Measurements from ENCODE around the gene PRPF6. TPM values are rescaled to one million over a fixed set of nuclear protein-coding genes. Genes with fewer than 3 reads are reported as not detected.
A peak's percentile ranks its signal among the peaks of the same experiment; 100 is the strongest.

Gene PRPF6
- total RNA-seq, 1 donor, result 55.4 TPM

DNA sequence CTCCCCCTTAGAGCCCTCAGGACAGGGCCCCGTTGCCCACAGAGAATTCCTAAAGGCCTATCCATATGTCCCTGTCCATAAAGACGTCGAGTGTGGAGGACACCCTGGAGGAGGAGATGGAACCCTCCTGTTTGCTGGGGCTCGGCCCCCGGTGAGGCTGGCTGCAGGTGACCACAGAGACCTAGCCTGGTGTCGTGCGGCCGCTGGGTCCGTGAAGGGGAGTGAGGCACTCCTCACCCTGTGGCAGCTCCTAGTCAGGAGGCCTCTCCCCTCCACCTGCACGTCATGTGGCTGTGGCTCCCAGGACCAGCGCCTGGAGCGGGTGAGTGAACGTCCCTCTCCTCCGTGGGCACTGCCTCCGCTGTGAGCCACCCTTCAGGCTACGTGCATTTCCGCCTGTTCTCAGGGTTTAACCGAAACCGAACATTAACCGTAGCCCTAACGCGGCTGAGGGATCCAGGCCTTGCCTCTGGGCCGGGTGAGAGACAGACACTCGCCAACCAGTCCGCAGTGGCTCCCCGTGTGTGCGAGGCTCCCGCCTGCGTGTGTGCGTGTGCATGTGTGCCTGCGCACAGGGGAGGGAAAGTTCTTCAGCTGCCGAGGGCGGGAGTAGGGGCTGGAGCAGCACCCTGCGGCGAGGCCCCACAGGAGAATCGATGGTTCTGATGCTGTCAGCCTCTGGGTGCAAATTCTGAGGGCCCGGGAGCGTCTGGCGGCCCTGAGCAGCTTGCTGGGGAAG, 76.1 kb downstream of the PRPF6 start:
- TF ChIP-seq, protein P1, sequence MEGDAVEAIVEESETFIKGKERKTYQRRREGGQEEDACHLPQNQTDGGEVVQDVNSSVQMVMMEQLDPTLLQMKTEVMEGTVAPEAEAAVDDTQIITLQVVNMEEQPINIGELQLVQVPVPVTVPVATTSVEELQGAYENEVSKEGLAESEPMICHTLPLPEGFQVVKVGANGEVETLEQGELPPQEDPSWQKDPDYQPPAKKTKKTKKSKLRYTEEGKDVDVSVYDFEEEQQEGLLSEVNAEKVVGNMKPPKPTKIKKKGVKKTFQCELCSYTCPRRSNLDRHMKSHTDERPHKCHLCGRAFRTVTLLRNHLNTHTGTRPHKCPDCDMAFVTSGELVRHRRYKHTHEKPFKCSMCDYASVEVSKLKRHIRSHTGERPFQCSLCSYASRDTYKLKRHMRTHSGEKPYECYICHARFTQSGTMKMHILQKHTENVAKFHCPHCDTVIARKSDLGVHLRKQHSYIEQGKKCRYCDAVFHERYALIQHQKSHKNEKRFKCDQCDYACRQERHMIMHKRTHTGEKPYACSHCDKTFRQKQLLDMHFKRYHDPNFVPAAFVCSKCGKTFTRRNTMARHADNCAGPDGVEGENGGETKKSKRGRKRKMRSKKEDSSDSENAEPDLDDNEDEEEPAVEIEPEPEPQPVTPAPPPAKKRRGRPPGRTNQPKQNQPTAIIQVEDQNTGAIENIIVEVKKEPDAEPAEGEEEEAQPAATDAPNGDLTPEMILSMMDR (IDR thresholded peaks at IDR 0.05; ENCODE audit: insufficient read depth, low read length), result no peak
- H3K4me3 ChIP-seq (ENCODE audit: low read depth, low read length), result no peak overlapping the region
- DNase-seq (ENCODE audit: low read depth), result no peak

DNA sequence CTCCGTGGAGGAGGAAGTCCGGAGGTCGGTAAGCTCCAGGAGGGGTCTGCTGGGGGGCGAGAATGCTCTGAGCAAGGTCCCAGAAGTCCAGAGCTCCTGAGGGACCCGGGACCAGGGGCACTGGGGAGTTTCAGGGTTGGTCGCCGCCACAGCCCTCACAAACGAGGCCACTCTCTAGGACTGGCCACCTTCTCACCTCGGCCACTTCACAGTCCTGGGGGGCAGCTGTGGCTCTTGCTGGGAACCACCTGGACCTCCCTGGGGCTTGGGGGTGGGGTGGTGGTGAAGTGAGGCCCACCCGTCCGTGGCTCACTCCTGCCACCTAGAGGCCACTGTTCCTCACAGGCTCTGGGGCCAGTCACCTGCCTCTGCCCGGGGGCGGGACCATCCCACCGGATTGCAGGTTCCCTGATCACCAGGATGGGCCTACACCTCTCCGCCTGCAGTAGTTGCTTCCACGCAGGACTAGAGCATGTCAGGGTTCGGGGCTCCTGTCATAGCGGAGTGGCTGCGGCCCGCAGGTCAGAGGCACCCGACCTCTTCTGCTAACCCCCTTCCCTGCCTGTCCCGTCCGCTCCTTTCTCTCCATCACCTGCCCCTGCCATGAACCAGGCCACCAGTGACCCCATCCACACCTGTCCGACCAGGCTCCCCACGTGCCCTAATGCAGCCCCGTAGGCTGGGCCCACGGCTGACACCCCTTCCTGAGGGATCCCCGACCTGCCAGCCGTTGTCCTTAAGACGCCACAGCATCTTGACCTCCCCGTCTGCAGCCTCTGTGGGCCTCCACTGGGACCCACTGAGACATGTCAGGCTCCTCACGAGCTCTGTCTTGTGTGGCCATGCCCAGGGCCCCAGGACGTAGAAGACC, 76.9 kb downstream of the PRPF6 start:
- DNase-seq (ENCODE audit: low read depth), result peak; percentile 59

DNA sequence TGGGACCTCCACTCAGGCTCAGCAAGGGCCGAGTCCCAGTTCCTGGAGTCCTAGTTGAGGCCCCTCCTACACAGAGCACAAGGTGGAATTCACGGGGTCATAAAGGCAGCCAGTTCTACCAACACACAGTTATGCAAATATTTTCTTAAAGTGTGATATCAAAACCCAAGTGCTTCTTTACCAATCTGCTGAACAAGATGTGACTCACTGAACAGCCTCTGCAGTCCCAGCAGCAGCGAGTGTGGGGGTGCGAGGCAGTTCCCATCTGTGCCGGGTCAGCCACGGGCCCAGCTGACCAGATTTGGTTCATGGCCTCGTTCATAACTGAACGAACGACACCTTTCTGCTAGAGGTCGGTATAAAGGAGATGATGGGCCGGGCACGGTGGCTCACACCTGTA, 77.6 kb downstream of the PRPF6 start:
- H3K4me3 ChIP-seq (ENCODE audit: low read depth, low read length), result no peak overlapping the region
- TF ChIP-seq, protein P1 (IDR thresholded peaks at IDR 0.05; ENCODE audit: insufficient read depth, low read length), result no peak
- DNase-seq (ENCODE audit: low read depth), result no peak

More for the DNA sequence above, 76.9 kb downstream of the PRPF6 start:
- TF ChIP-seq, protein P1 (IDR thresholded peaks at IDR 0.05; ENCODE audit: insufficient read depth, low read length), result peak; percentile 93
- H3K4me3 ChIP-seq (ENCODE audit: low read depth, low read length), result no peak overlapping the region

DNA sequence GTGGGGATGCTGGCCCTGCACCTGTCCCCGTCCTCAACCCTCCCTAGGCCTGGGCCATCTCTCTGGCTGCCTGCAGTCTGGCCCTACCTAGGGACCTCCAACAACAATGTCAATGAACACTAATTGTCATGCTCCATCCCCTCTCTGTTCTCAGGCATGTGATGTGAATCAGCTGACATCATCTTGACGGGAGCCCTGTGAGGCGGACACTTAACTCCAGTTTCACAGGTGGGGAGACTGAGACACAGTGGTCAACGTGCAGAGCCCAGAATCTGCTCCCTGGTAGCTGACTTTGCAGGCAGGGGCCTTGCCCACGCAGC, 81.3 kb downstream of the PRPF6 start:
- peak overlapping the region; percentile 74 for H3K4me3 ChIP-seq (ENCODE audit: low read depth, low read length)
- TF ChIP-seq, protein P1 (IDR thresholded peaks at IDR 0.05; ENCODE audit: insufficient read depth, low read length), result no peak
- DNase-seq (ENCODE audit: low read depth), result no peak

DNA sequence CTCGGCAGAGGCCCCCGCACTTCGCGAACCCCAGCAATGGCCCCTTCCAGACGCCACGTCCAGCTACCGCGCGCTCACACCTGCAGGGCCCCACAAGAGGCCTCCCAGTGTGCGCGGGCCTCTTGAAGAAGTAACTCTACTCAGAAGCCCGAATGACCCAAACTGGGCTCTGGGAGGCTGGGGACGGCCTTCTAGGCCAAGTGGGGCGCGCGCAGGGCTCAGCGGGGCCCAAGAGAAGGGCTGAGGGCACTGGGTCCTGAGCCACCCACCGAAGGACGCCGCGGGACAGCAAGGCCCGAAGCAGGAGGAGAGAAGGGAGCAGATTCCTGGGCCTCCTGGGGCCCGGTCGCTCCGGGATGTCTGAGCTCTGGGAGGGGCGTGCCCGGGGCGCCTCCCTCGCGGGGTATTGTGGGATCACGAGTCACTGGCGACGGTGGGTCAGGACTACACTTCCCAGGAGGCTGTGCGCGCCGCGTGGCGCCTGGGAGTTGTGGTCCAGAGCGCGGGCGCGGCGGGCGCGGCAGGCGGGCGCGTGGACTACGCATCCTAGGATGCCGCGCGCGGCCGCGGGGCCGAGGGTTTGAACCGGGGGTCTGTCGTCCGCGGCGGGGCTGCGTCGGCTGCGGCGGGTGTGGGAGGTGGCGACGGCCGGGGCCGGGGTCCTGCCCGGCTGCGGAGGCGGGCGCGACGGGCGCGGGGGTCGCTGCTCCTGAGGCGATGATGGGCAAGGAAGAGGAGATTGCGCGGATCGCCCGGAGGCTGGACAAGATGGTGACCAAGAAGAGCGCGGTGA, 81.9 kb downstream of the PRPF6 start, which contains the start of gene TCEA2:
TSS of gene TCEA2 (plus strand) at position 603 of the 793 bp plus-strand sequence. CDS start at position 718, 115 bp downstream.
- TF ChIP-seq, protein P1 (IDR thresholded peaks at IDR 0.05; ENCODE audit: insufficient read depth, low read length), result no peak
- peak within 1 kb of the TSS; percentile 88 for H3K4me3 ChIP-seq (ENCODE audit: low read depth, low read length)

DNA sequence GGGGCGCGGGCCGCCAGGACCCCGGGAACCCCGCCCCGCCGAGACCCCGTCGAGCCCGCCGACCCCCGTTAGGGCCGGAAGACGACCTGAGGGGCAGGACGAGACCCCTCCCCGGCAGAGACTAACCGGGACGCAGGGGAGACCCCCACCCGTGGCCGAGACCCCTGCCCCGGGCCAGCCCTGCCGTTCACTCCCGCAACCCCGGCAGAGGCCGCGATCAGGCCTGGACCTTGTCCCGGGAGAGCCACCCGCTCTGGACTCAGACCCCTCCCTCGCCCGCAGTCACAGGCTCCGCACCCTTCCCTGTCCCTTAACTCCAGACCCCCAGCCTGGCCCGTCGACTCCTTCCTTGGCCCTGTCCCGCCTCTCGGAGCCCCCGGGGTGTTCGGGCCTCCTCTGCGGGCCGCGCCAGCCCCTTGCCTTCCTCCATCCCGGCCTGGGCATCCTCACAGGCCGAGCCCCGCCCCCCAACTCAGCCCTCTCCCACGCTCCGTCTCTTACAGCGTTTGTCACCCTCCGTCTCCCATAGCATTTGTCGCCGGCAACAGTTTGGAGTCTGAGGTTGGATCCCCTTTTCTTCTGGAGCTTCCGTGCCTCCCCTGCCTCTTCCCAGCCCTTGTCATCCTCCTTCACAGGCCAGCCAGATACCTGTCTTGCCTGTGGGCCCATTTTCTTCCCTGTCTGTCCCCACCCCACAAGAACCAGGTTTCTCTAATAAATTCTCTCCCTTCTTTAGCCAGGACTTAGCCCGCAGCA, 82.6 kb downstream of the PRPF6 start:
- no peak for DNase-seq (ENCODE audit: low read depth)
- TF ChIP-seq, protein P1 (IDR thresholded peaks at IDR 0.05; ENCODE audit: insufficient read depth, low read length), result no peak
- H3K4me3 ChIP-seq (ENCODE audit: low read depth, low read length), result peak overlapping the region; percentile 88

More for the DNA sequence above, 81.9 kb downstream of the PRPF6 start, which contains the start of gene TCEA2:
- DNase-seq (ENCODE audit: low read depth), result peak; percentile 94
